Epithelial cell of esophagus (primary cell): ENCODE measurements around the gene LRRC7.
"Not testable (repeated sequence)": the region's sequence is repeated elsewhere in the genome, so short reads cannot be mapped to it uniquely, and the experiment has no call there.

Experiments used
- DNase-seq: peaks from one replicate; pipeline ENCODE4 v3.0.0; 2010; ENCODE audit warnings: low read depth
- H3K4me3 ChIP-seq: 2 replicates; pipeline ENCODE4 v1.5.1; 2011; ENCODE audit warnings: mild to moderate bottlenecking, low read length, control low read depth
- CTCF ChIP-seq: IDR thresholded peaks from 2 replicates; pipeline ENCODE4 v1.5.1; 2011; ENCODE audit warnings: low read depth, mild to moderate bottlenecking, low read length, control low read depth, inconsistent platforms; ENCODE audit not compliant: insufficient read depth; ENCODE audit errors: missing control alignments

The LRRC7 gene

GRCh38 chr1:70038025-70038424 is 470.3 kb downstream of the LRRC7 start:
- DNase-seq: peak; percentile 97
- no peak overlapping the region for H3K4me3 ChIP-seq
- no peak for TF ChIP-seq CTCF

- H3K4me3 ChIP-seq: no peak overlapping the region
- TF ChIP-seq CTCF: no peak
- DNase-seq: no peak
Measured at GRCh38 chr1:70039485-70039884, 471.8 kb downstream of the LRRC7 start.

- H3K4me3 ChIP-seq: no peak overlapping the region
- no peak for TF ChIP-seq CTCF
- DNase-seq: no peak
Measured at GRCh38 chr1:70041317-70042045, 473.8 kb downstream of the LRRC7 start.

- TF ChIP-seq CTCF: no peak
- H3K4me3 ChIP-seq: no peak overlapping the region
- DNase-seq: no peak
Measured at GRCh38 chr1:70042090-70042731, 474.5 kb downstream of the LRRC7 start.

- TF ChIP-seq CTCF: no peak
- peak; percentile 92 for DNase-seq
- no peak overlapping the region for H3K4me3 ChIP-seq
Measured at GRCh38 chr1:70043804-70044203, 476.1 kb downstream of the LRRC7 start.

- peak; percentile 34 for DNase-seq
- H3K4me3 ChIP-seq: no peak overlapping the region
- no peak for TF ChIP-seq CTCF
Measured at GRCh38 chr1:70044832-70045231, 477.1 kb downstream of the LRRC7 start.

GRCh38 chr1:70045581-70045980 is 477.9 kb downstream of the LRRC7 start:
- DNase-seq, H3K4me3 ChIP-seq: not testable (repeated sequence)
